GM12864 (cell line): Measurements from ENCODE around the gene ZNF275.
"Not testable (repeated sequence)": the region's sequence is repeated elsewhere in the genome, so short reads cannot be mapped to it uniquely, and the experiment has no call there.

Source experiments
- DNase-seq: peaks from one replicate; pipeline ENCODE4 v3.0.0-alpha.2; 2011; ENCODE audit warnings: low read depth
- H3K4me3 ChIP-seq: 2 replicates; pipeline ENCODE4 v1.5.1; 2011; ENCODE audit warnings: mild to moderate bottlenecking, low read depth, low read length, control low read depth
- TF ChIP-seq, protein P1 (sequence below): IDR thresholded peaks from 2 replicates; pipeline ENCODE4 v1.5.1; 2011; ENCODE audit warnings: low read depth, mild to moderate bottlenecking, moderate library complexity, low read length, control low read depth, inconsistent platforms; ENCODE audit errors: missing control alignments

The ZNF275 gene, protein sequence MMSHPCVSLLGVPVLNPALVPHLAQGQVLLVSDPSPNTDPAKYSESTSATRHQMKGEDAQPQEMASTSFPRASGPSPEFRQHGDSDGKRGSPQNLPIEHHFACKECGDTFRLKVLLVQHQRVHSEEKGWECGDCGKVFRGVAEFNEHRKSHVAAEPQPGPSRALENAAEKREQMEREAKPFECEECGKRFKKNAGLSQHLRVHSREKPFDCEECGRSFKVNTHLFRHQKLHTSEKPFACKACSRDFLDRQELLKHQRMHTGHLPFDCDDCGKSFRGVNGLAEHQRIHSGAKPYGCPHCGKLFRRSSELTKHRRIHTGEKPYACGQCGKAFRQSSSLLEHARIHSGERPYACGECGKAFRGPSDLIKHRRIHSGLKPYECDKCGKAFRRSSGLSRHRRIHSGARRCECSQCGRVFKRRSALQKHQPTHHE

GRCh38 chrX:153333821-153334653, at the start of gene ZNF275:
Gene ZNF275, plus strand, starts transcription at chrX:153334153. Its CDS starts 2,527 bp downstream, at chrX:153336680.
- DNase-seq = no peak
- peak within 1 kb of the TSS; percentile 84 for H3K4me3 ChIP-seq
- TF ChIP-seq, protein P1, sequence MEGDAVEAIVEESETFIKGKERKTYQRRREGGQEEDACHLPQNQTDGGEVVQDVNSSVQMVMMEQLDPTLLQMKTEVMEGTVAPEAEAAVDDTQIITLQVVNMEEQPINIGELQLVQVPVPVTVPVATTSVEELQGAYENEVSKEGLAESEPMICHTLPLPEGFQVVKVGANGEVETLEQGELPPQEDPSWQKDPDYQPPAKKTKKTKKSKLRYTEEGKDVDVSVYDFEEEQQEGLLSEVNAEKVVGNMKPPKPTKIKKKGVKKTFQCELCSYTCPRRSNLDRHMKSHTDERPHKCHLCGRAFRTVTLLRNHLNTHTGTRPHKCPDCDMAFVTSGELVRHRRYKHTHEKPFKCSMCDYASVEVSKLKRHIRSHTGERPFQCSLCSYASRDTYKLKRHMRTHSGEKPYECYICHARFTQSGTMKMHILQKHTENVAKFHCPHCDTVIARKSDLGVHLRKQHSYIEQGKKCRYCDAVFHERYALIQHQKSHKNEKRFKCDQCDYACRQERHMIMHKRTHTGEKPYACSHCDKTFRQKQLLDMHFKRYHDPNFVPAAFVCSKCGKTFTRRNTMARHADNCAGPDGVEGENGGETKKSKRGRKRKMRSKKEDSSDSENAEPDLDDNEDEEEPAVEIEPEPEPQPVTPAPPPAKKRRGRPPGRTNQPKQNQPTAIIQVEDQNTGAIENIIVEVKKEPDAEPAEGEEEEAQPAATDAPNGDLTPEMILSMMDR = no peak

DNA sequence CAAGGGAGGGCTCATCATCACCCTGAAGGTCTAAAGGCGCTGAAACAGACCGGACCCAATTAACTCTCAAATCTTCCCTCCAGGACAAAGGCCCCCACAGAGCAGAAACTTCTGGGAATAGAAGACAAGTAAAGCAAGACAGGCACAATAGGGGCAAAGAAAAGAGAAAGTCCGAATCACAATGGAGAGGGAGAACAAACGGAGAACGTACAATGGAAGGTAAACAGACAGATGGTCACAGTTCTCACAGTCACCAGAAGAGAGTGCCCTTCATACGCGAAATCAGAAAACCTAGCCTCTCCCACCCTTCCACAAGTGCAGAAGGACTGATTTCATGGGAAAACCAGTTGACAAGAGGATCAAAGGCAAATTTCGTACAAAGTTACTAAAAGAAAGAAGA, 48.3 kb upstream of the ZNF275 start:
- DNase-seq, H3K4me3 ChIP-seq: not testable (repeated sequence)

DNA sequence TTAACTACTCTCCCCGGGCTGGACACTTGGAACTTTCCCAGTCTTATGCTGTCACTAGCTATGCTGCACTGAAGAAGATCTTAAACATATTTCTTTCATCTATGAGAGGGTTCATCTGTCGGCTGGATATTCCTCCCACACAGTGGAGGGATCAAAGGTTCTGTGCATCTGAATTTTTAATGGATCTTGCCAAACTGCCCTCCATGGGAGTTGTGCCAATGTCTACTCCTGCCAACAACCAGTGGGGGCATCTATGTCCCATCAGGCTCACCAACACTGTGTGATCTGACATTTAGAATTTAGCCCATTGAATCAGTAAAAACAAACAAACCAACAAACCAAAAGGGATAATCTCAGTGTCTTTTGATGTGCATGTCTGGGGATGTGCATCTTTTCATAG, 45.1 kb upstream of the ZNF275 start:
- H3K4me3 ChIP-seq, DNase-seq: not testable (repeated sequence)

DNA sequence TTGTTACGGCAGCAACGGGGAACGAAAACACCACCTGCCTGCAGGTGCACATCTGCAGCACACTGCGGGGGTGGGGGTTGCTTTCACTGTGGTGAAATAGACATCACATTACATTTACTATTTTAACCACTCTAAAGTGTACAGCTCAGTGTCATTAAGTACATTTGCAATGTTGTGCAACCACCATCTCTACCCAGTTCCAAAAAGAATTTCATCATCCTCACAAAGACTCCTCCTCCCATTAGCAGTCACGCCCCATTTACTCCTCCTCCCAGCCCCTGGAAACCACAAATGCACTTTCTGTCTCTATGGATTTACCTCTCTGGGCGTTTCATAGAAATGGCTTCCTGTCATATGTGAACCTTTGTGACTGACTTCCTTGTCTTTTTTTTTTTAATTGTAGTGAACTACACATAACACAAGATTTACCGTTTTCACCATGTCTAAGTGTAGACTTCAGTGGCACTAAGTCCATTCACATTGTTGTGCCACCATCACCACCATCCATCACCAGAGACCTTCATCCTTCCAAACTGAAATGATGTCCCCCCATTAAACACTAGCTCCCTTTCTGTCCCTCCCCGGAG, 40.4 kb upstream of the ZNF275 start:
- DNase-seq = peak; percentile 2
- not testable (repeated sequence) for H3K4me3 ChIP-seq

- H3K4me3 ChIP-seq = no peak overlapping the region
- TF ChIP-seq, protein P1 = no peak
- DNase-seq = no peak
These were observed 36.6 kb upstream of the ZNF275 start for GRCh38 chrX:153297376-153297775.

GRCh38 chrX:153299855-153300254, 34.1 kb upstream of the ZNF275 start:
- H3K4me3 ChIP-seq = no peak overlapping the region
- TF ChIP-seq, protein P1 = no peak
- no peak for DNase-seq

DNA sequence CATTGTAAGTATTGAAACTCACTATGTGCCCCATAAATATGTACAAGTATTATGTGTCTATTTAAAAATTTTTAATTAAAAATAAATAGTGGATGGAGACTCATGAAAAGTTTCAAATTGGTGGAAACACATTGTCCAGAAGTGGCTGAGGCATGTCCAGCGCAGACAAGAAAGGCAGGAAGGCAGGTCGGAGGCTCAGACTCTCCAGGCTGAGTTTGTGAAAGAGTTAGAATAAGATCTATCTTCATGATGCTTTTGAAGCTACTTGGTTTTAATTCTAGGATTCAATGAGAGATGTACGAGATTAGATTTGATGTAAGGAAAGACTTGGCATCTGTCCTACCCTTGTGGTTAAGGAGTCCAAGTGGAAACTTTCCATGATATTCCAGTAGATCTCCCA, 32.2 kb upstream of the ZNF275 start:
- H3K4me3 ChIP-seq = no peak overlapping the region
- DNase-seq = no peak
- TF ChIP-seq, protein P1 = no peak

GRCh38 chrX:153302796-153303195, 31.2 kb upstream of the ZNF275 start:
- no peak for DNase-seq
- H3K4me3 ChIP-seq = no peak overlapping the region
- TF ChIP-seq, protein P1 = no peak
